ENCODE results near the gene GRIK1. TPM values are rescaled to one million over a fixed set of nuclear protein-coding genes. Genes with fewer than 3 reads are reported as not detected.

Gene GRIK1
- total and polyA plus RNA-seq, 4 donors, result not detected

GRCh38 chr21:29748391-29749167, 191.2 kb downstream of the GRIK1 start:
- intact Hi-C loops (cut with DNase I), result no loop called here
- no peaks in the 10 kb centered on the region for H3K36me3 ChIP-seq (ENCODE audit: control insufficient read depth in 1 of 2, insufficient read depth in 2 of 2, low read length in 1 of 2)
- H3K4me1 ChIP-seq (ENCODE audit: control insufficient read depth in 1 of 2, insufficient read depth in 2 of 2, low read length in 2 of 2), result no peaks in the 10 kb centered on the region
- 21 to 28% methylated on average over 8 of the region's 8 CpGs for WGBS, 2 donors
- H3K9me3 ChIP-seq (ENCODE audit: control insufficient read depth, low read length), result peaks cover 1% of the 10 kb centered on the region
- ATAC-seq (ENCODE audit: low FRiP score), result no peak
- no peaks in the 10 kb centered on the region for H3K27me3 ChIP-seq (ENCODE audit: control insufficient read depth in 1 of 2, insufficient read depth in 2 of 2, low read length in 1 of 2)
- H3K27ac ChIP-seq (ENCODE audit: low read depth in 1 of 2, low read length in 2 of 2), result no peak overlapping the region
- no peak for DNase-seq
- H3K4me3 ChIP-seq (ENCODE audit: low read length in 2 of 2), result no peak overlapping the region

GRCh38 chr21:29741761-29742160, 198.0 kb downstream of the GRIK1 start:
- peaks cover 0 to 3% of the 10 kb centered on the region in 2 donors for H3K4me1 ChIP-seq (ENCODE audit: control insufficient read depth in 1 of 2, insufficient read depth in 2 of 2, low read length in 2 of 2)
- ATAC-seq (ENCODE audit: low FRiP score) (no peak), DNase-seq (no peak)
- H3K4me3 ChIP-seq (ENCODE audit: low read length in 2 of 2), result no peak overlapping the region
- H3K9me3 ChIP-seq (ENCODE audit: control insufficient read depth, low read length), result peaks cover 1% of the 10 kb centered on the region
- H3K27ac ChIP-seq (ENCODE audit: low read depth in 1 of 2, low read length in 2 of 2), result no peak overlapping the region
- H3K27me3 ChIP-seq (ENCODE audit: control insufficient read depth in 1 of 2, insufficient read depth in 2 of 2, low read length in 1 of 2), result no peaks in the 10 kb centered on the region
- no peaks in the 10 kb centered on the region for H3K36me3 ChIP-seq (ENCODE audit: control insufficient read depth in 1 of 2, insufficient read depth in 2 of 2, low read length in 1 of 2)
- intact Hi-C loops (cut with DNase I), result no loop called here
- WGBS, 2 donors, result 46 to 59% methylated on average over 2 of the region's 2 CpGs

GRCh38 chr21:29739176-29739575, 200.6 kb downstream of the GRIK1 start:
- DNase-seq, result no peak
- Histone ChIP-seq H3K27ac (ENCODE audit: low read depth in 1 of 2, low read length in 2 of 2) (no peak overlapping the region), H3K27me3 (ENCODE audit: control insufficient read depth in 1 of 2, insufficient read depth in 2 of 2, low read length in 1 of 2) (no peaks in the 10 kb centered on the region), H3K36me3 (ENCODE audit: control insufficient read depth in 1 of 2, insufficient read depth in 2 of 2, low read length in 1 of 2) (no peaks in the 10 kb centered on the region), H3K9me3 (ENCODE audit: control insufficient read depth, low read length) (no peaks in the 10 kb centered on the region), H3K4me1 (ENCODE audit: control insufficient read depth in 1 of 2, insufficient read depth in 2 of 2, low read length in 2 of 2) (peaks cover 0 to 3% of the 10 kb centered on the region in 2 donors), H3K4me3 (ENCODE audit: low read length in 2 of 2) (no peak overlapping the region)
- intact Hi-C loops (cut with DNase I), result no loop called here
- WGBS, 2 donors, result 77 to 85% methylated on average over 1 of the region's 1 CpG
- ATAC-seq (ENCODE audit: low FRiP score), result no peak

- H3K4me1 ChIP-seq (ENCODE audit: control insufficient read depth in 1 of 2, insufficient read depth in 2 of 2, low read length in 2 of 2), result peaks cover 0 to 3% of the 10 kb centered on the region in 2 donors
- H3K27me3 ChIP-seq (ENCODE audit: control insufficient read depth in 1 of 2, insufficient read depth in 2 of 2, low read length in 1 of 2), result no peaks in the 10 kb centered on the region
- no peaks in the 10 kb centered on the region for H3K36me3 ChIP-seq (ENCODE audit: control insufficient read depth in 1 of 2, insufficient read depth in 2 of 2, low read length in 1 of 2)
- ATAC-seq (ENCODE audit: low FRiP score), result no peak
- intact Hi-C loops (cut with DNase I), result no loop called here
- H3K9me3 ChIP-seq (ENCODE audit: control insufficient read depth, low read length), result no peaks in the 10 kb centered on the region
- no peak overlapping the region for H3K27ac ChIP-seq (ENCODE audit: low read depth in 1 of 2, low read length in 2 of 2)
- no peak overlapping the region for H3K4me3 ChIP-seq (ENCODE audit: low read length in 2 of 2)
- WGBS, 2 donors, result 75 to 76% methylated on average over 1 of the region's 1 CpG
- no peak for DNase-seq
Observed at GRCh38 chr21:29738730-29739129, 201.1 kb downstream of the GRIK1 start.

GRCh38 chr21:29737186-29737585, 202.6 kb downstream of the GRIK1 start:
- Histone ChIP-seq H3K27me3 (ENCODE audit: control insufficient read depth in 1 of 2, insufficient read depth in 2 of 2, low read length in 1 of 2) (no peaks in the 10 kb centered on the region), H3K9me3 (ENCODE audit: control insufficient read depth, low read length) (no peaks in the 10 kb centered on the region), H3K27ac (ENCODE audit: low read depth in 1 of 2, low read length in 2 of 2) (no peak overlapping the region), H3K36me3 (ENCODE audit: control insufficient read depth in 1 of 2, insufficient read depth in 2 of 2, low read length in 1 of 2) (no peaks in the 10 kb centered on the region), H3K4me3 (ENCODE audit: low read length in 2 of 2) (no peak overlapping the region), H3K4me1 (ENCODE audit: control insufficient read depth in 1 of 2, insufficient read depth in 2 of 2, low read length in 2 of 2) (peaks cover 0 to 3% of the 10 kb centered on the region in 2 donors)
- intact Hi-C loops (cut with DNase I), result no loop called here
- 3 to 4% methylated on average over 5 of the region's 5 CpGs for WGBS, 2 donors
- ATAC-seq (ENCODE audit: low FRiP score), result no peak
- DNase-seq, result no peak

GRCh38 chr21:29730281-29730680, 209.5 kb downstream of the GRIK1 start:
- WGBS, 2 donors, result 29 to 47% methylated on average over 1 of the region's 1 CpG
- ATAC-seq (ENCODE audit: low FRiP score) (no peak), DNase-seq (no peak)
- Histone ChIP-seq H3K27ac (ENCODE audit: low read depth in 1 of 2, low read length in 2 of 2) (no peak overlapping the region), H3K36me3 (ENCODE audit: control insufficient read depth in 1 of 2, insufficient read depth in 2 of 2, low read length in 1 of 2) (no peaks in the 10 kb centered on the region), H3K4me1 (ENCODE audit: control insufficient read depth in 1 of 2, insufficient read depth in 2 of 2, low read length in 2 of 2) (no peaks in the 10 kb centered on the region), H3K27me3 (ENCODE audit: control insufficient read depth in 1 of 2, insufficient read depth in 2 of 2, low read length in 1 of 2) (no peaks in the 10 kb centered on the region), H3K4me3 (ENCODE audit: low read length in 2 of 2) (no peak overlapping the region), H3K9me3 (ENCODE audit: control insufficient read depth, low read length) (no peaks in the 10 kb centered on the region)
- intact Hi-C loops (cut with DNase I), result no loop called here

- intact Hi-C loops (cut with DNase I), result no loop called here
- H3K9me3 ChIP-seq (ENCODE audit: control insufficient read depth, low read length), result no peaks in the 10 kb centered on the region
Observed at GRCh38 chr21:29726044-29726443, 213.8 kb downstream of the GRIK1 start.

GRCh38 chr21:29725025-29725736, 214.6 kb downstream of the GRIK1 start:
- Histone ChIP-seq H3K9me3 (ENCODE audit: control insufficient read depth, low read length) (no peaks in the 10 kb centered on the region), H3K27ac (ENCODE audit: low read depth in 1 of 2, low read length in 2 of 2) (no peak overlapping the region), H3K4me1 (ENCODE audit: control insufficient read depth in 1 of 2, insufficient read depth in 2 of 2, low read length in 2 of 2) (no peaks in the 10 kb centered on the region), H3K36me3 (ENCODE audit: control insufficient read depth in 1 of 2, insufficient read depth in 2 of 2, low read length in 1 of 2) (no peaks in the 10 kb centered on the region), H3K27me3 (ENCODE audit: control insufficient read depth in 1 of 2, insufficient read depth in 2 of 2, low read length in 1 of 2) (no peaks in the 10 kb centered on the region), H3K4me3 (ENCODE audit: low read length in 2 of 2) (no peak overlapping the region)
- DNase-seq, result no peak
- WGBS, 2 donors, result 83 to 88% methylated on average over 9 of the region's 9 CpGs
- ATAC-seq (ENCODE audit: low FRiP score), result no peak
- intact Hi-C loops (cut with DNase I), result no loop called here

More at GRCh38 chr21:29726044-29726443, 213.8 kb downstream of the GRIK1 start:
- Histone ChIP-seq H3K27ac (ENCODE audit: low read depth in 1 of 2, low read length in 2 of 2) (no peak overlapping the region), H3K4me3 (ENCODE audit: low read length in 2 of 2) (no peak overlapping the region), H3K27me3 (ENCODE audit: control insufficient read depth in 1 of 2, insufficient read depth in 2 of 2, low read length in 1 of 2) (no peaks in the 10 kb centered on the region), H3K4me1 (ENCODE audit: control insufficient read depth in 1 of 2, insufficient read depth in 2 of 2, low read length in 2 of 2) (no peaks in the 10 kb centered on the region), H3K36me3 (ENCODE audit: control insufficient read depth in 1 of 2, insufficient read depth in 2 of 2, low read length in 1 of 2) (no peaks in the 10 kb centered on the region)
- DNase-seq, result no peak
- no peak for ATAC-seq (ENCODE audit: low FRiP score)

- ATAC-seq (ENCODE audit: low FRiP score) (no peak), DNase-seq (no peak)
- no peak overlapping the region for H3K4me3 ChIP-seq (ENCODE audit: low read length in 2 of 2)
- H3K27ac ChIP-seq (ENCODE audit: low read depth in 1 of 2, low read length in 2 of 2), result no peak overlapping the region
- H3K27me3 ChIP-seq (ENCODE audit: control insufficient read depth in 1 of 2, insufficient read depth in 2 of 2, low read length in 1 of 2), result no peaks in the 10 kb centered on the region
- no peaks in the 10 kb centered on the region for H3K36me3 ChIP-seq (ENCODE audit: control insufficient read depth in 1 of 2, insufficient read depth in 2 of 2, low read length in 1 of 2)
- intact Hi-C loops (cut with DNase I), result no loop called here
- no peaks in the 10 kb centered on the region for H3K9me3 ChIP-seq (ENCODE audit: control insufficient read depth, low read length)
- WGBS, 2 donors, result 94 to 99% methylated on average over 2 of the region's 2 CpGs
- H3K4me1 ChIP-seq (ENCODE audit: control insufficient read depth in 1 of 2, insufficient read depth in 2 of 2, low read length in 2 of 2), result no peaks in the 10 kb centered on the region
Observed at GRCh38 chr21:29721964-29722363, 217.8 kb downstream of the GRIK1 start.
